Adrenal gland (tissue), 5 donors: ENCODE measurements around the gene RPN1.
A peak's percentile ranks its signal among the peaks of the same experiment; 100 is the strongest.

Source experiments
- POLR2A ChIP-seq, 2 donors: fragments of 450-650 bp; IDR thresholded peaks; one replicate each; pipeline ENCODE4 v1.6.1; 2017; ENCODE audit warnings: antibody characterized with exemption in 2 of 2, mild to moderate bottlenecking in 2 of 2, moderate library complexity in 1 of 2
- TF ChIP-seq, protein P1 (sequence below), 6 experiments: fragments of 450-650 bp in 4 of 6; fragments of 200-600 bp in 2 of 6; sonication (generic) in 1 of 6; IDR thresholded peaks; 1 replicate in 5 of 6; 2 replicates in 1 of 6; pipeline versions ENCODE4 v1.5.1 to v1.8.0; 2016 to 2021; ENCODE audit warnings: antibody characterized with exemption in 6 of 6, mild to moderate bottlenecking in 2 of 6, moderate library complexity in 1 of 6
- donor health status: DM: no; HTN: no; CAD: no.

DNA sequence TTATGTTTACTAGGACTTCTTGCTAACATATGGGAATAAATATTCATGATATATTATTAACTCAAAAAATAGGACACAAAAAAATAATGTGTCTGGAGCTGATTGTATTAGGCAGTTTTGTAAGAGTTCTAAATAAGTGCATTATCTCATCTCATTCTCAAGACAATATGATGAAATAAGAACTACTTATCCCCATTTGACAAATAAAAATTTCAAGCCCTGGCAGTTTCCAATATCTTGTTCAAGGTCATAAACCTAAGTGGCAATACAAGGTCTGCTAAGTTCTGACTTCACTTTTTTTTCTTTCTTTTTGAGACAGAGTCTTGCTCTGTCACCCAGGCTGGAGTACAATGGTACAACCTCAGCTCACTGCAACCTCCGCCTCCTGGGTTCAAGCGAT is 18.3 kb downstream of the RPN1 start:
- TF ChIP-seq, protein P1, sequence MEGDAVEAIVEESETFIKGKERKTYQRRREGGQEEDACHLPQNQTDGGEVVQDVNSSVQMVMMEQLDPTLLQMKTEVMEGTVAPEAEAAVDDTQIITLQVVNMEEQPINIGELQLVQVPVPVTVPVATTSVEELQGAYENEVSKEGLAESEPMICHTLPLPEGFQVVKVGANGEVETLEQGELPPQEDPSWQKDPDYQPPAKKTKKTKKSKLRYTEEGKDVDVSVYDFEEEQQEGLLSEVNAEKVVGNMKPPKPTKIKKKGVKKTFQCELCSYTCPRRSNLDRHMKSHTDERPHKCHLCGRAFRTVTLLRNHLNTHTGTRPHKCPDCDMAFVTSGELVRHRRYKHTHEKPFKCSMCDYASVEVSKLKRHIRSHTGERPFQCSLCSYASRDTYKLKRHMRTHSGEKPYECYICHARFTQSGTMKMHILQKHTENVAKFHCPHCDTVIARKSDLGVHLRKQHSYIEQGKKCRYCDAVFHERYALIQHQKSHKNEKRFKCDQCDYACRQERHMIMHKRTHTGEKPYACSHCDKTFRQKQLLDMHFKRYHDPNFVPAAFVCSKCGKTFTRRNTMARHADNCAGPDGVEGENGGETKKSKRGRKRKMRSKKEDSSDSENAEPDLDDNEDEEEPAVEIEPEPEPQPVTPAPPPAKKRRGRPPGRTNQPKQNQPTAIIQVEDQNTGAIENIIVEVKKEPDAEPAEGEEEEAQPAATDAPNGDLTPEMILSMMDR (IDR thresholded peaks at IDR 0.05) = no peak
- peak in 1 of 2 donors; percentile 19 for TF ChIP-seq POLR2A (IDR thresholded peaks at IDR 0.05)
